ENCODE measurements around the gene CA10.

The CA10 gene

DNA sequence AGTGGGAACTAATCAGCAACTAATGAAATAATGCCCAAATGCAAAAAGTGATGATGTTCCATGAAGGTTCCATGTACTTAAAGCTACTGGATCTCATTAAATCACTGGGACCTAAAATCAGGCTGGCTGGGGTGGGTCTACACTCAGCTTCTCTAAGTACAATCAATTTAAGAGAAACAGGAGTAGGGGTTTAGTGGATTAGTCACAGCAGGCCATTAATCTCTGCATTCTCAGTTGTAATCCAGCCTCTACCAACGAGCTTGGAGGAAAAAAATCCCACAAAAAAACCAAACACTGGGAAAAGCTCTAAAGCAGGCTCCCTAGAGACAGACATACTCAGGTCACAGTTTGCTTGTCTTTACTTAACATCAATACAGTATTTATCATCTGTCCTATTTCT is 15.0 kb downstream of the CA10 start:
- Histone ChIP-seq H3K27me3 (ENCODE audit: control insufficient read depth in 1 of 2, insufficient read depth in 2 of 2, low read length in 2 of 2) (no peaks in the 10 kb centered on the region), H3K27ac (ENCODE audit: low read depth, low read length) (no peak overlapping the region), H3K4me3 (ENCODE audit: low read depth in 1 of 2, low read length in 2 of 2) (no peak overlapping the region)

DNA sequence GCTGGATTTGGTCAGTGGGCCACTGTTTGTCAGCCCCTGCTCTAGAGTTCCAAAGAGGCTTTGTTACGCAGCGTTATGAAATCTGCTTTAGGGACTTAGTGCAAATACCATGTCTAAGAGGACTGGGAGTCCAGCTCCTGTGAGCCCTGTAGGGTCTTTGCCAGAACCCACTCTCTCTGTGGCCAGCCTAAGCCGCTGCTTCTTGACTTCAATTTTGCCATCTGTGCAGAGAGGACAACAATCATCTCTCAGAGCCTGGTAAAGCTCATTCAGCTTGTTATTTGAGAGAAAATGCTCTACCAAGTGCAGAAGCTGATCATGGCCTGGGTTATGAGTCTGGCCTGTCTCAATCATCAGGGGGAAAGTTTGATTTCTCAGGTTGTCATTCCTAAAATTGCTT is 17.9 kb downstream of the CA10 start:
- H3K9ac ChIP-seq (ENCODE audit: low read length) = no peak overlapping the region
- no peaks in the 10 kb centered on the region for H3K9me3 ChIP-seq (ENCODE audit: low read length)
- no peaks in the 10 kb centered on the region for H3K4me1 ChIP-seq (ENCODE audit: insufficient read depth, low read length)
- H3K36me3 ChIP-seq (ENCODE audit: insufficient read depth, low read length) = no peaks in the 10 kb centered on the region
- H3K4me3 ChIP-seq (ENCODE audit: low read depth in 1 of 2, low read length in 2 of 2) = no peak overlapping the region
- H3K27ac ChIP-seq (ENCODE audit: low read depth, low read length) = no peak overlapping the region
- H3K27me3 ChIP-seq (ENCODE audit: control insufficient read depth in 1 of 2, insufficient read depth in 2 of 2, low read length in 2 of 2) = no peaks in the 10 kb centered on the region

More for the DNA sequence above, 15.0 kb downstream of the CA10 start:
- no peaks in the 10 kb centered on the region for H3K36me3 ChIP-seq (ENCODE audit: insufficient read depth, low read length)
- H3K9ac ChIP-seq (ENCODE audit: low read length) = no peak overlapping the region
- no peaks in the 10 kb centered on the region for H3K4me1 ChIP-seq (ENCODE audit: insufficient read depth, low read length)
- H3K9me3 ChIP-seq (ENCODE audit: low read length) = no peaks in the 10 kb centered on the region

DNA sequence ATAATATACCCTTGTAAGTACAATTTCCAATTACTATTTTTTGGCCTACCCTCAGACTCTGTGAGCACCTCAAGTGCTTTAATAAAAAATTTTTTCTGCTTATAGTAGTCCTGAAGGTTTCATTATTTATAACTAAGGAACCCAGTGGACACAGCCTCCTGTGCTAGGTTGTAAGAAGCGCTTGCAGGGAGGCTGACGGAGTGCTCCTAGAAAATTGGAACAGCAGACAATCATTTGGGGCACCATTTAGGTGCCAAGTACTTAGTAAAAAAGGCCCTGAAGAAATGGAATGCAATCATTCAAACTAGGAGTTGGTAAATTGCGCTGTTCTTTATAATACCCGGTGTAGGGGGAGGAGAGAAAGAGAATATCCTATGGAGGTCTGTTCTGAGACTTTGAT is 19.8 kb downstream of the CA10 start:
- H3K4me1 ChIP-seq (ENCODE audit: insufficient read depth, low read length) = no peaks in the 10 kb centered on the region
- no peak overlapping the region for H3K4me3 ChIP-seq (ENCODE audit: low read depth in 1 of 2, low read length in 2 of 2)
- H3K27me3 ChIP-seq (ENCODE audit: control insufficient read depth in 1 of 2, insufficient read depth in 2 of 2, low read length in 2 of 2) = no peaks in the 10 kb centered on the region
- H3K27ac ChIP-seq (ENCODE audit: low read depth, low read length) = no peak overlapping the region
- H3K36me3 ChIP-seq (ENCODE audit: insufficient read depth, low read length) = no peaks in the 10 kb centered on the region
- no peak overlapping the region for H3K9ac ChIP-seq (ENCODE audit: low read length)
- H3K9me3 ChIP-seq (ENCODE audit: low read length) = no peaks in the 10 kb centered on the region

DNA sequence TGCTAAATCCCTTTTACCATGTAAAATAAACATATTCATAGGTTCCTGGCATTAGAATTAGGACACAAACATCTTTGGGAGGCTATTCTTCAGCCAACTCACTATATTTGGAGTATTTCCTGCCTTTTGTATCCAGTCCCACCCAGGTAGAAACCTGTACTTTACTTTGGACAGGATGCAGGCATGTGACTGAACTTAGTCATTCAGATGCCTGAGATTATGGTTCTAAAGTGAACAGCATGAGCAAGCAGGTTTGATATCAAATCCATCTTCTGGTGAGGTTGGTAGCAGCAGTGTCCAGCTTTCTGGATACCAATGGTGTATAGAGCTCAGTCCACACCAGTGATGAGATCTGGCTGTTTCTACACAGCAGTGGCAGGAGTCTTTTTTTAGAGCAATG is 20.2 kb downstream of the CA10 start:
- Histone ChIP-seq H3K4me3 (ENCODE audit: low read depth in 1 of 2, low read length in 2 of 2) (no peak overlapping the region), H3K27me3 (ENCODE audit: control insufficient read depth in 1 of 2, insufficient read depth in 2 of 2, low read length in 2 of 2) (no peaks in the 10 kb centered on the region), H3K27ac (ENCODE audit: low read depth, low read length) (no peak overlapping the region), H3K4me1 (ENCODE audit: insufficient read depth, low read length) (no peaks in the 10 kb centered on the region), H3K9me3 (ENCODE audit: low read length) (no peaks in the 10 kb centered on the region), H3K36me3 (ENCODE audit: insufficient read depth, low read length) (no peaks in the 10 kb centered on the region), H3K9ac (ENCODE audit: low read length) (no peak overlapping the region)

DNA sequence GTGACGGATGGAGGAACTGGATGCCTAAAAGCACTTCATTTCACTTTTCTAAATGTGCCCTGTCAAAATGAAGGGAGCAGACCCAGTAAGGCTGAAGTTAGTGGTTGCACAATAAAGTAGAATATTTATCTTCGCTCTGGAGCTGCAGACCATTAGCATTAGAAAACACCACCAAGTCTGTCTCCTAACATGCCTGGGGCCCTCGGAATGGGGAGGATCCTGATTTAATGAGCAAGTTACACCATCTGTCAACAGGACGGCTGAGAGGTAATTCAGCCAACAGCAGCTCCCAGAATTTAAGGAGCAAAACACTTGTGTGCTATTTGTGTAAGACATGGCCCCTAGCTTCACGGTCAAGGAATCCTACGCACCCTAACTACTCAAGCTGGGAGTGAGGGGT is 22.3 kb downstream of the CA10 start:
- H3K27me3 ChIP-seq (ENCODE audit: control insufficient read depth in 1 of 2, insufficient read depth in 2 of 2, low read length in 2 of 2) = no peaks in the 10 kb centered on the region
- H3K27ac ChIP-seq (ENCODE audit: low read depth, low read length) = no peak overlapping the region
- no peaks in the 10 kb centered on the region for H3K9me3 ChIP-seq (ENCODE audit: low read length)
- H3K4me1 ChIP-seq (ENCODE audit: insufficient read depth, low read length) = no peaks in the 10 kb centered on the region
- no peaks in the 10 kb centered on the region for H3K36me3 ChIP-seq (ENCODE audit: insufficient read depth, low read length)
- no peak overlapping the region for H3K4me3 ChIP-seq (ENCODE audit: low read depth in 1 of 2, low read length in 2 of 2)
- no peak overlapping the region for H3K9ac ChIP-seq (ENCODE audit: low read length)

DNA sequence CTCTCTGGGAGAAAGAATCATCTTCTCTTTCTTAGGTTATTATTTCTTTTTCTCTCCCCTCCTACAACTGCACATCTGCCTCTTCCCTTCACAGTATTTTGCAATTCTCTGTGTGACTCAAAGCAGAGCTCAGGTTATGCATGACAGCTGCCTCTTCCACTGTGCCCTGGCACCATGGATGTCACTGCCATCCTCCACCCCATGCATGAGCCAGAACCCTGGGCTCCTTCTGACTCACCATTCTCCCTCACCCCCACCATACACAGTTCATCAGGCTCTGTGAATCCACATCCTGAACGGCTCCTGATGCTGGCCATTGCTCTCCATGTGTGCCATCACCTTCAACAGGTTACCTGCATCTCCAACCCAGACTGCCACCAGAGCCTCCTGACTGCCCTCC is 23.9 kb downstream of the CA10 start:
- no peak overlapping the region for H3K9ac ChIP-seq (ENCODE audit: low read length)
- H3K9me3 ChIP-seq (ENCODE audit: low read length) = no peaks in the 10 kb centered on the region
- no peak overlapping the region for H3K27ac ChIP-seq (ENCODE audit: low read depth, low read length)
- H3K36me3 ChIP-seq (ENCODE audit: insufficient read depth, low read length) = no peaks in the 10 kb centered on the region
- H3K4me3 ChIP-seq (ENCODE audit: low read depth in 1 of 2, low read length in 2 of 2) = no peak overlapping the region
- no peaks in the 10 kb centered on the region for H3K4me1 ChIP-seq (ENCODE audit: insufficient read depth, low read length)
- H3K27me3 ChIP-seq (ENCODE audit: control insufficient read depth in 1 of 2, insufficient read depth in 2 of 2, low read length in 2 of 2) = no peaks in the 10 kb centered on the region

DNA sequence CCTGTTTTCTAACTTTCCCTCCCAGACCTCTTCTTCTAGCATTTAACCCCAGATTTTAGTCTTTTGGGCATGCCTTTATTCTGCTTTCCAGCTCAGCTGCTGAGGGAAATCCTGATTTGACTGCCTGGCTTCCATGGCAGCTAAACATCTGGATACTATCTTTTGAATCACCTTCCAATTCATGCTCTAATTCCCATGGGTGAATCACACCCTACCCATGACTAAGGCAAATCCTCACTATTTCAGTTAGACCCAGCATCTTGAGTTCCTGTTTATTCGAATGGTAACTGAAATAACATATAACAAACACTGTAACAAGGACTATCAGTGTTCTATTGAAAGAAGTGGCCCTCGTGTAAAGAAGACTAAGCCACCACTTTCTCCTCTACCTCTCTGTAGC is 29.8 kb downstream of the CA10 start:
- H3K9me3 ChIP-seq (ENCODE audit: low read length) = no peaks in the 10 kb centered on the region
- H3K9ac ChIP-seq (ENCODE audit: low read length) = no peak overlapping the region
- no peaks in the 10 kb centered on the region for H3K4me1 ChIP-seq (ENCODE audit: insufficient read depth, low read length)
- no peak overlapping the region for H3K27ac ChIP-seq (ENCODE audit: low read depth, low read length)
- no peaks in the 10 kb centered on the region for H3K36me3 ChIP-seq (ENCODE audit: insufficient read depth, low read length)
- no peak overlapping the region for H3K4me3 ChIP-seq (ENCODE audit: low read depth in 1 of 2, low read length in 2 of 2)
- no peaks in the 10 kb centered on the region for H3K27me3 ChIP-seq (ENCODE audit: control insufficient read depth in 1 of 2, insufficient read depth in 2 of 2, low read length in 2 of 2)

DNA sequence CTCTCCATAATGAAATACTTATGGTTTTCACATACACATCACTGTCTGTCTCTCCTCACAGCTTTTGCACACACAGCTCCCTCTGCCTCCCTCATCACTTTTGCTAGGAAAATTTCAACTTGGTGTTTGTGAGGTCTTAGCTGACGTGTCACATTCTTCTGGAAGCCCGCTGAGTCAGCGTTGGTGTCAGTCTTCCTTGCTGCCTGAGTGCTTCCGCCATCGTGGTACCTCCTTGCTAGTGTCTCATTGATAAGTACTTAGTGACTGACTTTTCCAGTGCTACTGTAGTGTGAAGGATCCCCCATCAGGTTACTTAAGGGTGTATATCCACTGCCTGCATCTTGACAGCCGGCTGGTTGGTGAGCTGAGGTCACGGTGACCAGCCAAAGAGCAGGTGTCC is 33.5 kb downstream of the CA10 start:
- no peak overlapping the region for H3K9ac ChIP-seq (ENCODE audit: low read length)
- no peak overlapping the region for H3K27ac ChIP-seq (ENCODE audit: low read depth, low read length)
- no peaks in the 10 kb centered on the region for H3K27me3 ChIP-seq (ENCODE audit: control insufficient read depth in 1 of 2, insufficient read depth in 2 of 2, low read length in 2 of 2)
- H3K4me3 ChIP-seq (ENCODE audit: low read depth in 1 of 2, low read length in 2 of 2) = no peak overlapping the region
- no peaks in the 10 kb centered on the region for H3K9me3 ChIP-seq (ENCODE audit: low read length)
- no peaks in the 10 kb centered on the region for H3K4me1 ChIP-seq (ENCODE audit: insufficient read depth, low read length)
- no peaks in the 10 kb centered on the region for H3K36me3 ChIP-seq (ENCODE audit: insufficient read depth, low read length)

DNA sequence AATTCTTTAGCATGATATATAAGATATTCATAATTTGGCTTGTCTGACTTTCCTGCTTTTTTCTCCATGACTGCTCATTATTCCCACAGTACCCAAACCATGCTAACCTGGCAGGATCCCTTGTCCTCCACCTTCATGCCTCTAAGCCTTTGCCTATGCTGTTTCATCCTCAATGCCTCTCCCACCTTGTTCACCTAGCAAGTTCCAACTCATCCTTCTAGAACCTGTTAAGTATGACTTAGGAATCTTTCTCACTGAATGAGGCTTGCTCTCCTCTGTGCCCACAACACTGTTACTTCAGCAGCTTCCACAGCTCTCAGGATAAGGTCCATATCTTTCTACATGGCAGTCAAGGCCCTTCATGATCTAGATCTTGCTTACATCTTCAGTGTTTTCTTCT is 34.0 kb downstream of the CA10 start:
- no peaks in the 10 kb centered on the region for H3K36me3 ChIP-seq (ENCODE audit: insufficient read depth, low read length)
- H3K4me3 ChIP-seq (ENCODE audit: low read depth in 1 of 2, low read length in 2 of 2) = no peak overlapping the region
- no peak overlapping the region for H3K9ac ChIP-seq (ENCODE audit: low read length)
- no peaks in the 10 kb centered on the region for H3K9me3 ChIP-seq (ENCODE audit: low read length)
- no peaks in the 10 kb centered on the region for H3K4me1 ChIP-seq (ENCODE audit: insufficient read depth, low read length)
- H3K27ac ChIP-seq (ENCODE audit: low read depth, low read length) = no peak overlapping the region
- no peaks in the 10 kb centered on the region for H3K27me3 ChIP-seq (ENCODE audit: control insufficient read depth in 1 of 2, insufficient read depth in 2 of 2, low read length in 2 of 2)

DNA sequence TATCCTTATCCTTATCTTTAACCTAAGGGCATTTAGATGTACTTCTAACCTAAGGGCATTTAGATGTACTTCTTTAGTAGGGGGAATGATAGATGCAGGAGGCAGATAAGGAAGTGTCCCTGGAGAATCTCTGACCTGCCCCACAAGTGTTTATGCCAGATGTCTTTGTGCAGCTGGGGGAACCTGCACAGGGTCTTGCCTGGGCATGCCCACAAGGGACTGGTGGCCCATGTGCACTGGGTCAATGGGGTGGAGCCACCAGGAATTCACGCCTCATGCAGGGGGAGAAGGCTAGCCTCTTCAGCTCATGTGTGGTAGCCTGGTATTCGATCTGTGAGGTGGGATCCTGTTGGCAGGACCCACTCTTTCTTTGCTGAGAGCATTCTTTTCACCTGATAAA is 38.0 kb downstream of the CA10 start:
- no peaks in the 10 kb centered on the region for H3K27me3 ChIP-seq (ENCODE audit: control insufficient read depth in 1 of 2, insufficient read depth in 2 of 2, low read length in 2 of 2)
- no peaks in the 10 kb centered on the region for H3K4me1 ChIP-seq (ENCODE audit: insufficient read depth, low read length)

DNA sequence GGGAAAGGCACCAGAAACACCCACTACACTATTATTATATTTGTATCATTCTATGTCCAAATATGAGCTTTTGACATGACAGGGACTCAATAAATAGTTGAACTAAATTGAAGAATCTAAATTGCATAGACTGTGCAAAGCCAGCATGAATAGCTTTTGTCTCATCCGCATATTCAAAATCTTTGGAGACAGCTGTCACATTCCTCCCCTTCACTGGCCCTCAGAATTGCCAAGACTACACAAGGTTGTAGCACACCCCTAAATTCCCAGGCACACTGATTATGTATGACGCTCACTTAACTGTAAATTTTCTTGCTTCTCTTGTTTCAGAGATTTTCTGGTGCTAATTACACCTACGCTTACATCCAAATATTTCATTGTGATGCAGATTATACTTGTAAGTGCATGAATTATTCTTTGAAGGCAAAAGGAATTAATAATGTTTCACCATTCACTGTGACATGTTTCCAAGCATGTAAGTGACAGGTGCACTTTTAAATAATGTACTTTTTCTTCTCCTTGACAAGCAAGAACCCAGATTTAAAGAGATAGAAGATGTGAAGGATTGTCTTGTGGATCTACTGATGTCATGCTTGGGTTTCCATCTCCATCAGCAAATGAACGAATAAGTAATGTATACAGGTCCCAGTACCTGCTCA is 47.5 kb downstream of the CA10 start:
- no peaks in the 10 kb centered on the region for H3K4me1 ChIP-seq (ENCODE audit: insufficient read depth, low read length)
- H3K27ac ChIP-seq (ENCODE audit: low read depth, low read length) = no peak overlapping the region

More for the DNA sequence above, 38.0 kb downstream of the CA10 start:
- Histone ChIP-seq H3K4me3 (ENCODE audit: low read depth in 1 of 2, low read length in 2 of 2) (no peak overlapping the region), H3K36me3 (ENCODE audit: insufficient read depth, low read length) (no peaks in the 10 kb centered on the region), H3K27ac (ENCODE audit: low read depth, low read length) (no peak overlapping the region), H3K9me3 (ENCODE audit: low read length) (no peaks in the 10 kb centered on the region), H3K9ac (ENCODE audit: low read length) (no peak overlapping the region)

DNA sequence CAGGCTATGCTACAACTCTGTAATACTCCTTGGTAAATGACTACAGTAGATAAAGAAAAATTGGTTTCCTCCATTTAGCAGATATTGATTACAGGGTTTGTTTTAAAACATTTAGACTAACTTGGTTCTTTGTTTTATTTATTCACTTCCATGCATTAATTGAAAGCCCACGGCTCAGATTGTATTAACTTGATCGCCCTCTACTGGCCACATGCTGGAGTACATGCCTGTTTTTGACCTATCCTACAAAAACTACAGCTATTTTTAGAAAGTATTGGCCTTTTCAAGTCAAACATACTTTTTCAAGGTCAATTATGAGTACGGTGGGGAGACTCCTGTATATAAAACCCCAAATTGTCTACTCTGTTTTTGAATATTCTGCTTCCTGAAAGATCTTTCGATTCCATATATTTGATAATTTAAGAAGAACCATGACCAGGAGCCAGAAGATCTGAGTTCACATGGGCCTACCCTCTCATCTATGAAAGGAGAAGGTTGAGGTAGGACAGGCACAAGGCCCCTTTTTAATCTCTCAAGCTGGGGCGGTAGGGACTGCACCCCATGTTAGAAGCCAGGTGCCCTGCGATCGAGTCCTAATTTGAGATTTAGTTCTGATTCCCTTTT is 51.8 kb downstream of the CA10 start:
- Histone ChIP-seq H3K9ac (ENCODE audit: low read length) (no peak overlapping the region), H3K27me3 (ENCODE audit: control insufficient read depth in 1 of 2, insufficient read depth in 2 of 2, low read length in 2 of 2) (no peaks in the 10 kb centered on the region), H3K9me3 (ENCODE audit: low read length) (no peaks in the 10 kb centered on the region), H3K36me3 (ENCODE audit: insufficient read depth, low read length) (no peaks in the 10 kb centered on the region), H3K4me1 (ENCODE audit: insufficient read depth, low read length) (no peaks in the 10 kb centered on the region), H3K27ac (ENCODE audit: low read depth, low read length) (no peak overlapping the region), H3K4me3 (ENCODE audit: low read depth in 1 of 2, low read length in 2 of 2) (no peak overlapping the region)

More for the DNA sequence above, 47.5 kb downstream of the CA10 start:
- Histone ChIP-seq H3K36me3 (ENCODE audit: insufficient read depth, low read length) (no peaks in the 10 kb centered on the region), H3K9ac (ENCODE audit: low read length) (no peak overlapping the region), H3K9me3 (ENCODE audit: low read length) (no peaks in the 10 kb centered on the region), H3K4me3 (ENCODE audit: low read depth in 1 of 2, low read length in 2 of 2) (no peak overlapping the region), H3K27me3 (ENCODE audit: control insufficient read depth in 1 of 2, insufficient read depth in 2 of 2, low read length in 2 of 2) (no peaks in the 10 kb centered on the region)
